Measurements from ENCODE around the gene UNC5C. TPM values are rescaled to one million over a fixed set of nuclear protein-coding genes. Genes with fewer than 3 reads are reported as not detected.

Gene UNC5C
- total and polyA plus RNA-seq, 2 of the 8 experiments (the other 6 are each of a cell fraction or from before 2014, with no cell fraction given): 0.30 to 1.3 TPM

DNA sequence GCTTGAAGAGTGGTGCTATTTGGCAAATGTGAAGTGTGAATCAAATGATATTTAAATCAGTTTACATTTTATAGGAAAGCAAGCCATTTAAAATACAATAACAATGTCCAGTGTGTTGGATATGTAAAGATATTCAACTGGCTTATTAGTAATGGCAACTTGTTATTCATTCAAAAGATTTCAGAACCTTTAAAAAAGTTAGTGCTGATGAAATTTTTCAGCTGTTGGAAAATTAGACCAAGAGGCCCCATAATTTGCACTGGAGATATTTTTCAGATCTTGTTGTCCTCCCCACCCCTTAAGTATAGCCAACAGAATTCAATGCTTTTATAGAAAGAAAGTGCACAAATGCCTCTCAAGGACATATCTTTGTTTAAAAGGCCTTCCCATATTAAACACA, 54.6 kb downstream of the UNC5C start:
- no peak for DNase-seq (ENCODE audit: low read depth in 1 of 2, low spot score in 2 of 2)
- H4K20me1 ChIP-seq (replicated peaks in 1 of 2; ENCODE audit: control insufficient read depth in 1 of 2, insufficient read depth in 2 of 2, low read length in 2 of 2): no peaks in the 10 kb centered on the region
- H3K9ac ChIP-seq (replicated peaks in 1 of 4; ENCODE audit: extremely low read depth in 1 of 4, low read depth in 3 of 4, low read length in 3 of 4): no peak overlapping the region
- no peaks in the 10 kb centered on the region for H3K79me2 ChIP-seq (ENCODE audit: control insufficient read depth in 1 of 2, insufficient read depth in 2 of 2, low read length in 2 of 2)
- H3K4me3 ChIP-seq (ENCODE audit: extremely low read depth in 1 of 4, insufficient read depth in 2 of 4, low read depth in 3 of 4, low read length in 4 of 4): no peak overlapping the region
- POLR2A ChIA-PET (ENCODE audit: partially characterized antibody): no interaction called here
- no peak overlapping the region for H4K8ac ChIP-seq (ENCODE audit: extremely low read depth, insufficient read depth, low read length)
- no peak for FAIRE-seq
- H3K27me3 ChIP-seq (replicated peaks in 1 of 4; ENCODE audit: control insufficient read depth in 3 of 4, extremely low read depth in 1 of 4, insufficient read depth in 3 of 4, low read length in 3 of 4): no peaks in the 10 kb centered on the region
- no peak overlapping the region for H3K4me2 ChIP-seq (ENCODE audit: insufficient read depth in 1 of 2, low read depth in 2 of 2, low read length in 2 of 2)
- H2BK15ac ChIP-seq (ENCODE audit: low read length): no peak overlapping the region
- no peaks in the 10 kb centered on the region; the same call in 1 of the 2 replicates for H3K23me2 ChIP-seq (ENCODE audit: low read depth, low read length)
- H2AK5ac ChIP-seq (ENCODE audit: low read depth, low read length): no peak overlapping the region
- no peak overlapping the region for H3K18ac ChIP-seq (ENCODE audit: extremely low read depth, low read length)
- H4K5ac ChIP-seq (ENCODE audit: insufficient read length, low read depth, low read length): no peak overlapping the region
- no peak overlapping the region for H3K4ac ChIP-seq (replicated peaks; ENCODE audit: insufficient read length, low read depth, low read length)
- no peaks in the 10 kb centered on the region for H3K36me3 ChIP-seq (ENCODE audit: control insufficient read depth in 2 of 4, insufficient read depth in 4 of 4, low read length in 3 of 4)
- H3K4me1 ChIP-seq (replicated peaks in 1 of 4; ENCODE audit: control insufficient read depth in 3 of 4, insufficient read depth in 4 of 4, low read length in 3 of 4): no peaks in the 10 kb centered on the region
- H3K23ac ChIP-seq (ENCODE audit: insufficient read length): no peak overlapping the region
- H3K27ac ChIP-seq (ENCODE audit: low read depth, low read length): no peak overlapping the region
- H2BK120ac ChIP-seq (replicated peaks; ENCODE audit: low read depth, low read length): no peak overlapping the region
- no peak overlapping the region for H2BK5ac ChIP-seq (ENCODE audit: low read depth, low read length)
- H3K56ac ChIP-seq (replicated peaks; ENCODE audit: insufficient read length, low read depth, low read length): no peak overlapping the region
- H3K79me1 ChIP-seq (ENCODE audit: low read depth, low read length): no peaks in the 10 kb centered on the region
- no peak overlapping the region for H2BK12ac ChIP-seq (ENCODE audit: low read depth, low read length)
- H2AFZ ChIP-seq (ENCODE audit: low read length): no peak overlapping the region
- no peak overlapping the region for H2BK20ac ChIP-seq (ENCODE audit: low read length)
- H3K9me3 ChIP-seq (ENCODE audit: insufficient read depth in 2 of 2, low read depth in 1 of 2, low read length in 1 of 2): no peaks in the 10 kb centered on the region
- H3K14ac ChIP-seq (ENCODE audit: insufficient read length): no peak overlapping the region
- H4K91ac ChIP-seq (replicated peaks; ENCODE audit: insufficient read length, low read length): no peak overlapping the region
- CTCF ChIA-PET (ENCODE audit: partially characterized antibody): no interaction called here
- TF ChIP-seq SIN3A (conservative IDR thresholded peaks at IDR 0.05 in 1 of 2, IDR thresholded peaks at IDR 0.05 in 1 of 2; ENCODE audit: low read depth in 1 of 2, low read length in 2 of 2) (no peak), TEAD4 (IDR thresholded peaks at IDR 0.05; ENCODE audit: low read depth, low read length) (no peak), NRF1 (IDR thresholded peaks at IDR 0.05; ENCODE audit: low read depth, low read length) (no peak), HDAC2 (IDR thresholded peaks at IDR 0.05; ENCODE audit: borderline replicate concordance in 1 of 2, low read depth in 2 of 2, low read length in 2 of 2) (no peak), CHD2 (IDR thresholded peaks at IDR 0.05; ENCODE audit: low read length) (no peak), POLR2AphosphoS5 (IDR thresholded peaks at IDR 0.05; ENCODE audit: low read depth, low read length) (no peak), BACH1 (IDR thresholded peaks at IDR 0.05; ENCODE audit: low read length) (no peak), SAP30 (IDR thresholded peaks at IDR 0.05; ENCODE audit: insufficient read depth, insufficient replicate concordance, low read length) (no peak), ZNF274 (IDR thresholded peaks at IDR 0.05; ENCODE audit: borderline replicate concordance, extremely low read depth, low read length) (no peak), KDM4A (IDR thresholded peaks at IDR 0.05; ENCODE audit: low read depth, low read length, severe bottlenecking) (no peak), POU5F1 (IDR thresholded peaks at IDR 0.05; ENCODE audit: low read depth, low read length) (no peak), TCF12 (IDR thresholded peaks at IDR 0.05; ENCODE audit: low read depth, low read length) (no peak), MAFK (IDR thresholded peaks at IDR 0.05; ENCODE audit: low read depth, low read length) (no peak)
- TF ChIP-seq, protein P1, sequence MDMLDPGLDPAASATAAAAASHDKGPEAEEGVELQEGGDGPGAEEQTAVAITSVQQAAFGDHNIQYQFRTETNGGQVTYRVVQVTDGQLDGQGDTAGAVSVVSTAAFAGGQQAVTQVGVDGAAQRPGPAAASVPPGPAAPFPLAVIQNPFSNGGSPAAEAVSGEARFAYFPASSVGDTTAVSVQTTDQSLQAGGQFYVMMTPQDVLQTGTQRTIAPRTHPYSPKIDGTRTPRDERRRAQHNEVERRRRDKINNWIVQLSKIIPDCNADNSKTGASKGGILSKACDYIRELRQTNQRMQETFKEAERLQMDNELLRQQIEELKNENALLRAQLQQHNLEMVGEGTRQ (IDR thresholded peaks at IDR 0.05; ENCODE audit: low read length): no peak
